WTC11 (cell line): ENCODE data around the gene CEACAM3. TPM values are rescaled to one million over a fixed set of nuclear protein-coding genes. Genes with fewer than 3 reads are reported as not detected.

Source experiments
- ATAC-seq: fragments of 200-7000 bp; cut with Tn5 transposase; 2 replicates; pipeline ENCODE4 v1.10.0; 2021; ENCODE audit warnings: mild to moderate bottlenecking, moderate library complexity
- CTCF ChIA-PET: fragments of 300-600 bp; sonication (Branson Sonifier 250); formaldehyde crosslinking; loops from one replicate; lab custom pipeline; 2021; ENCODE audit warnings: antibody characterized with exemption; lab: Charles Lee
- POLR2A ChIA-PET: fragments of 350-600 bp; sonication (Branson Sonifier 250); formaldehyde crosslinking; loops from one replicate; lab custom pipeline; 2021; ENCODE audit warnings: antibody characterized with exemption; lab: Charles Lee
- DNase-seq: peaks from one replicate; pipeline ENCODE4 v3.0.0; 2021; ENCODE audit warnings: low spot score
- H3K27ac Mint-ChIP-seq: 2 replicates; pipeline ENCODE4 v1.8.0; 2021; ENCODE audit warnings: mixed read lengths
- H3K27me3 Mint-ChIP-seq: 2 replicates; pipeline ENCODE4 v1.8.0; 2021; ENCODE audit warnings: low read depth, mild to moderate bottlenecking, moderate library complexity, mixed read lengths
- H3K36me3 Mint-ChIP-seq: 2 replicates; pipeline ENCODE4 v1.8.0; 2021; ENCODE audit warnings: mixed read lengths
- H3K4me1 Mint-ChIP-seq: 2 replicates; pipeline ENCODE4 v1.8.0; 2022; ENCODE audit warnings: mixed read lengths
- H3K4me3 Mint-ChIP-seq: 2 replicates; pipeline ENCODE4 v1.8.0; 2021; ENCODE audit warnings: mild to moderate bottlenecking, moderate library complexity, mixed read lengths
- H3K9me3 Mint-ChIP-seq: 2 replicates; pipeline ENCODE4 v1.8.0; 2021; ENCODE audit warnings: mixed read lengths
- FOXP1 ChIP-seq: sonication (generic); formaldehyde crosslinking; IDR thresholded peaks from 2 replicates; pipeline ENCODE4 v1.8.0; 2022; ENCODE audit warnings: missing genetic modification reagents, mild to moderate bottlenecking, moderate library complexity, borderline replicate concordance
- GABPB1 ChIP-seq: sonication (generic); formaldehyde crosslinking; IDR thresholded peaks from 2 replicates; pipeline ENCODE4 v1.8.1; 2023; ENCODE audit warnings: mild to moderate bottlenecking, missing genetic modification reagents
- NFYB ChIP-seq: sonication (generic); formaldehyde crosslinking; conservative IDR thresholded peaks from 2 replicates; pipeline ENCODE4 v1.8.0; 2022; ENCODE audit warnings: low read depth, missing genetic modification reagents
- OVOL2 ChIP-seq: fragments of 250-450 bp; sonication (Bioruptor Pico); IDR thresholded peaks from 2 replicates; pipeline ENCODE4 v1.9.0; 2021; ENCODE audit warnings: mild to moderate bottlenecking, borderline replicate concordance
- PRDM15 ChIP-seq: sonication (generic); formaldehyde crosslinking; IDR thresholded peaks from 2 replicates; pipeline ENCODE4 v1.8.0; 2022; ENCODE audit warnings: missing genetic modification reagents
- TP53 ChIP-seq: sonication (generic); formaldehyde crosslinking; IDR thresholded peaks from 2 replicates; pipeline ENCODE4 v1.8.1; 2023; ENCODE audit warnings: mild to moderate bottlenecking, missing genetic modification reagents
- ZBTB43 ChIP-seq: sonication (generic); formaldehyde crosslinking; IDR thresholded peaks from 2 replicates; pipeline ENCODE4 v1.8.1; 2023; ENCODE audit warnings: mild to moderate bottlenecking, missing genetic modification reagents
- ZNF263 ChIP-seq: sonication (generic); formaldehyde crosslinking; IDR thresholded peaks from 2 replicates; pipeline ENCODE4 v1.8.1; 2022; ENCODE audit warnings: low read depth, mild to moderate bottlenecking, moderate library complexity, missing genetic modification reagents
- ZNF532 ChIP-seq: fragments of 250-450 bp; sonication (Bioruptor Pico); IDR thresholded peaks from 2 replicates; pipeline ENCODE4 v1.9.0; 2021; ENCODE audit warnings: mild to moderate bottlenecking, borderline replicate concordance
- total RNA-seq: library from RNA; stranded (reverse); gene quantifications from 3 replicates; pipeline ENCODE4 v1.2.3, GENCODE V29; 2021
- TF ChIP-seq, protein P1 (sequence below): sonication (generic); formaldehyde crosslinking; IDR thresholded peaks from 2 replicates; pipeline ENCODE4 v1.8.1; 2023; ENCODE audit warnings: mild to moderate bottlenecking, missing genetic modification reagents, moderate library complexity
- TF ChIP-seq, protein P2 (sequence below): fragments of 250-450 bp; sonication (Bioruptor Pico); IDR thresholded peaks from 2 replicates; pipeline ENCODE4 v1.9.0; 2021; ENCODE audit warnings: mild to moderate bottlenecking
- TF ChIP-seq, protein P3 (sequence below): sonication (generic); formaldehyde crosslinking; conservative IDR thresholded peaks from 2 replicates; pipeline ENCODE4 v1.8.1; 2023; ENCODE audit warnings: mild to moderate bottlenecking, low read depth, missing genetic modification reagents, moderate library complexity
- TF ChIP-seq, protein P4 (sequence below): fragments of 250-450 bp; sonication (Bioruptor Pico); IDR thresholded peaks from 2 replicates; pipeline ENCODE4 v2.1.2; 2022; ENCODE audit warnings: mild to moderate bottlenecking, moderate library complexity

CEACAM3 gene
- total RNA-seq, 1 experiment from 2014 or later, result not detected

DNA sequence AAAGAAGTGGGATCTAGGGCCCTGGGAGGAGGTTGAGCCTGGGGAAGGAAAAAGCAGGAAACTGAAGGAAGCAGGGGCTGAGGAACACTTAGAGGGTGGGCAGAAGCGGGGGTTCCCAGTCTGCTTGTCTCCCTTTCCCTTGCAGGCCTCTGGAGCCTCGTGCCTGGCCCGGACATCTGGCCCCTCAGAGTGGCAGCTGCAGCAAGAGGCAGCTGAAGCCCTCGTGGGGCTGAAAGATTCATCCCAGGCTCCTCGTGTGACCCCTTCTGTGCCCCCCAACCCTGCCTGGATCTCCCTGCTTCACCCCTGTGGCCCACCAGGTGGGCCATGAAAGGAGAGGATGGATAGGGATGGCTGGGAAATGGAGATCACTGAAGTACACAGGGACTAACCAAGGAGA, 54.0 kb downstream of the CEACAM3 start (continued):
- TF ChIP-seq ZNF532 (CRISPR knock-in tag) (no peak), ZNF263 (CRISPR knock-in tag) (no peak), NFYB (CRISPR knock-in tag) (no peak), ZBTB43 (CRISPR knock-in tag) (no peak), FOXP1 (CRISPR knock-in tag) (no peak), GABPB1 (no peak)
- TF ChIP-seq, protein P1, sequence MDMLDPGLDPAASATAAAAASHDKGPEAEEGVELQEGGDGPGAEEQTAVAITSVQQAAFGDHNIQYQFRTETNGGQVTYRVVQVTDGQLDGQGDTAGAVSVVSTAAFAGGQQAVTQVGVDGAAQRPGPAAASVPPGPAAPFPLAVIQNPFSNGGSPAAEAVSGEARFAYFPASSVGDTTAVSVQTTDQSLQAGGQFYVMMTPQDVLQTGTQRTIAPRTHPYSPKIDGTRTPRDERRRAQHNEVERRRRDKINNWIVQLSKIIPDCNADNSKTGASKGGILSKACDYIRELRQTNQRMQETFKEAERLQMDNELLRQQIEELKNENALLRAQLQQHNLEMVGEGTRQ, result no peak

GRCh38 chr19:41851456-41851855, 55.1 kb downstream of the CEACAM3 start:
- TF ChIP-seq GABPB1, result no peak
- TF ChIP-seq, protein P2, sequence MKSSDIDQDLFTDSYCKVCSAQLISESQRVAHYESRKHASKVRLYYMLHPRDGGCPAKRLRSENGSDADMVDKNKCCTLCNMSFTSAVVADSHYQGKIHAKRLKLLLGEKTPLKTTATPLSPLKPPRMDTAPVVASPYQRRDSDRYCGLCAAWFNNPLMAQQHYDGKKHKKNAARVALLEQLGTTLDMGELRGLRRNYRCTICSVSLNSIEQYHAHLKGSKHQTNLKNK, result no peak
- TF ChIP-seq, protein P3, sequence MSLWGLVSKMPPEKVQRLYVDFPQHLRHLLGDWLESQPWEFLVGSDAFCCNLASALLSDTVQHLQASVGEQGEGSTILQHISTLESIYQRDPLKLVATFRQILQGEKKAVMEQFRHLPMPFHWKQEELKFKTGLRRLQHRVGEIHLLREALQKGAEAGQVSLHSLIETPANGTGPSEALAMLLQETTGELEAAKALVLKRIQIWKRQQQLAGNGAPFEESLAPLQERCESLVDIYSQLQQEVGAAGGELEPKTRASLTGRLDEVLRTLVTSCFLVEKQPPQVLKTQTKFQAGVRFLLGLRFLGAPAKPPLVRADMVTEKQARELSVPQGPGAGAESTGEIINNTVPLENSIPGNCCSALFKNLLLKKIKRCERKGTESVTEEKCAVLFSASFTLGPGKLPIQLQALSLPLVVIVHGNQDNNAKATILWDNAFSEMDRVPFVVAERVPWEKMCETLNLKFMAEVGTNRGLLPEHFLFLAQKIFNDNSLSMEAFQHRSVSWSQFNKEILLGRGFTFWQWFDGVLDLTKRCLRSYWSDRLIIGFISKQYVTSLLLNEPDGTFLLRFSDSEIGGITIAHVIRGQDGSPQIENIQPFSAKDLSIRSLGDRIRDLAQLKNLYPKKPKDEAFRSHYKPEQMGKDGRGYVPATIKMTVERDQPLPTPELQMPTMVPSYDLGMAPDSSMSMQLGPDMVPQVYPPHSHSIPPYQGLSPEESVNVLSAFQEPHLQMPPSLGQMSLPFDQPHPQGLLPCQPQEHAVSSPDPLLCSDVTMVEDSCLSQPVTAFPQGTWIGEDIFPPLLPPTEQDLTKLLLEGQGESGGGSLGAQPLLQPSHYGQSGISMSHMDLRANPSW (CRISPR knock-in tag), result no peak
- no peak for TF ChIP-seq OVOL2 (CRISPR knock-in tag)
- peak; percentile 37; the same call in 1 of the 2 replicates for TF ChIP-seq PRDM15
- TF ChIP-seq, protein P4, sequence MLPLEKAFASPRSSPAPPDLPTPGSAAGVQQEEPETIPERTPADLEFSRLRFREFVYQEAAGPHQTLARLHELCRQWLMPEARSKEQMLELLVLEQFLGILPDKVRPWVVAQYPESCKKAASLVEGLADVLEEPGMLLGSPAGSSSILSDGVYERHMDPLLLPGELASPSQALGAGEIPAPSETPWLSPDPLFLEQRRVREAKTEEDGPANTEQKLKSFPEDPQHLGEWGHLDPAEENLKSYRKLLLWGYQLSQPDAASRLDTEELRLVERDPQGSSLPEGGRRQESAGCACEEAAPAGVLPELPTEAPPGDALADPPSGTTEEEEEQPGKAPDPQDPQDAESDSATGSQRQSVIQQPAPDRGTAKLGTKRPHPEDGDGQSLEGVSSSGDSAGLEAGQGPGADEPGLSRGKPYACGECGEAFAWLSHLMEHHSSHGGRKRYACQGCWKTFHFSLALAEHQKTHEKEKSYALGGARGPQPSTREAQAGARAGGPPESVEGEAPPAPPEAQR (CRISPR knock-in tag), result no peak
- TF ChIP-seq TP53, result no peak
- Mint-ChIP-seq H3K4me3 (no peak overlapping the region), H3K27ac (no peak overlapping the region), H3K4me1 (peaks cover 10% of the 10 kb centered on the region), H3K27me3 (peaks cover 34% of the 10 kb centered on the region), H3K36me3 (no peaks in the 10 kb centered on the region), H3K9me3 (no peaks in the 10 kb centered on the region)
- ATAC-seq, result peak; percentile 78
- POLR2A ChIA-PET, result no interaction called here
- no peak for DNase-seq
- CTCF ChIA-PET, result interaction anchor here (0.6 to 5.3 kb wide), 10 partner anchors 8 to 404 kb away, joined by 3 to 31 read pairs (median 4); partner anchors contain the start of genes RABAC1 and RPS19
